Measurements from ENCODE around the gene ADGRG3.

DNA sequence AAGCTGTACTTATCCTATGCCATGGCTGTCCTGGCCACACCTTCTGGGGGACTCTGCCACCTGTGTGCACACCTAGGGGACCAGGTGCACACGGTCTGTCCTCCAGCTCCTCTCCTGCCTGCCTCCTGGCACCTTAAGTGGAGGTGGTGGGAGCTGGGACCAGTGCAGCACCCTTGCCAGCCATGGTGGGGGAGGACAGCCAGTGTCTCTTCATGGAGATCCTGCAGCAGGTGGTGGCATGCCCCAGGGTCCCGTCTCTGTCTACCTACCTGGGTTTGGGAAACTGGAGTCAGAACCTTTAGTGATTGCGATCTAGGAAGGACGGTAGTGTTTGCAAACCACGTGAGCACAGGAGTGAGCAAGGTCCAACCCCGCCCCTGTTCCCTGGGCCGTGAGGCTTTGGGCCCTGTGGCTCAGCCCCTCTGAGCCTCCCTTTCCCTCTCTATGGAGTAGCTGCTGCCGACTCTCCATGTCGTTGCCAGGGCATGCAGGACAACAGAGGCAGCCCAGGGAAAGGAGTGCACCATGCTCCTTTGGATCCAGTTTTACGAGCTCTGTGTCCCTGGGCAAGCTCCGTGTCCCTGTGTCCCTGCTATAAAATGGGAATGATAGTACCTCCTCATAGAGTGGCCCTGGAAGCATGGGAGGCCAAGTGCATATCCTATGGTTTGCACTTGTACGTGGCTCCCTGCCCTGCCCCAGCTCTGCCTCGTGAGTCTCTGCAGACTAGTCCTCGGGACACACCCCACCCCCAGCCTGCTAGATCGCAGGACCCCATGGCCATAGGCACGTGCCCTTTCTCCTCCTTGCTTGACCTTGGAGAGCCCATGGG is 32.6 kb upstream of the ADGRG3 start:
- no peak for TF ChIP-seq CTCF (IDR thresholded peaks at IDR 0.05)
- no peak for TF ChIP-seq EZH2 (IDR thresholded peaks at IDR 0.05; ENCODE audit: borderline replicate concordance, insufficient read depth, low read depth, low read length, poor library complexity, severe bottlenecking)
